ENCODE results near the gene CXorf51B. TPM values are rescaled to one million over a fixed set of nuclear protein-coding genes. Genes with fewer than 3 reads are reported as not detected.
"Not testable (repeated sequence)": the region's sequence is repeated elsewhere in the genome, so short reads cannot be mapped to it uniquely, and the experiment has no call there.

The CXorf51B gene
- total RNA-seq (2014; rRNA removed; shearing (Covaris generic)), result not detected in 2 replicates

DNA sequence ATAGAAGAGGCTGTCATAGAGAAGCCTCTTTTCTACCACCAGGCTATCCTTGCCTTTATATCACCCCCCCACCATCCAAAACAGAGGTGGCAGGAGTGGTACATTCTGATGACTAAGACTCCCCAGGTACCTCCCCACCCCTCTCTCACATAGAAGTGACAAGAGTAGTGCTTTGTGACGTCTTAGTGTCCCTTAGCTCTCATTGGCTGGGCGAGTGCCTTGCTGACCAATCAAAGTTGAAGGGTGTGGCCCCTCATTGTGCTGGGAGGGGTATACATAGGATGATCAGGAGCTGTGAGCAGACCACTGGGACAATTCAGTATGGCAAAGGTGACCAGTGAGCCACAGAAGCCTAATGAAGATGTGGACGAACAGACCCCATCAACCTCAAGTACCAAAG is at the start of gene CXorf51B:
Gene CXorf51B, plus strand, starts transcription at position 301 of the 400 bp plus-strand sequence. Its CDS starts 21 bp downstream, at position 322.
- DNase-seq; H3K4me3 ChIP-seq; H3K27ac ChIP-seq; H3K27me3 ChIP-seq; H3K4me1 ChIP-seq; H3K36me3 ChIP-seq; H3K9me3 ChIP-seq (replicated peaks): not testable (repeated sequence)

- not testable (repeated sequence) for H3K4me1 ChIP-seq; H3K27ac ChIP-seq; H3K9me3 ChIP-seq (replicated peaks); DNase-seq; H3K4me3 ChIP-seq; H3K27me3 ChIP-seq; H3K36me3 ChIP-seq
Observed at GRCh38 chrX:146814644-146815043, 5.1 kb downstream of the CXorf51B start, which contains the start of gene CXorf51A. TSS of gene CXorf51A (minus strand) at chrX:146814744. CDS start at chrX:146814723, 21 bp downstream.

GRCh38 chrX:146831994-146832393 is 22.4 kb downstream of the CXorf51B start:
- Histone ChIP-seq H3K4me3 (no peak overlapping the region), H3K27me3 (no peaks in the 10 kb centered on the region), H3K9me3 (replicated peaks) (no peaks in the 10 kb centered on the region), H3K36me3 (no peaks in the 10 kb centered on the region), H3K4me1 (no peaks in the 10 kb centered on the region), H3K27ac (no peak overlapping the region)
- no peak for DNase-seq

DNA sequence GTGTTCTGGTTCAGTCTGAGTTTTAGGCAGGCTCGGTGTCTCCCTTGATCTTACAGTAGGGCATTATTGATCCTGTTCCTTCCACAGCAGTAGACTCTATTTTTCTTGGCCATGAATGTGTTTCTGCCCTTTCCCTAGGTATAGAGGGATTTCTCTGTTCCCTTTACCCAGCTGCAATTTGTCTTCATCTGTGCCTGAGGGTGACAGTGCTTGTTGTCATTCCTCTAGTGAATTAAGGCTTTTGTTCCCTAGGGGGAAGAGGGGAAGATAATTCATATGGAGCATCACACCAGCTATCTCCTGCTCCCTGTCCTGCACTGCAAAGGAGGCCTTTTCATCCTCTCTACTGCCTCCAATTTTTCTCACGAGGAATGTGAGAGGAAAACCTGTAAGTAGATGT is 44.7 kb downstream of the CXorf51B start:
- Histone ChIP-seq H3K9me3 (replicated peaks) (no peaks in the 10 kb centered on the region), H3K27ac (no peak overlapping the region), H3K27me3 (no peaks in the 10 kb centered on the region), H3K36me3 (no peaks in the 10 kb centered on the region), H3K4me3 (no peak overlapping the region), H3K4me1 (no peaks in the 10 kb centered on the region)
- DNase-seq, result no peak

Other genes starting within 250 kb of the CXorf51B start
- not detected in 2 replicates for gene CXorf51A, start 5.0 kb downstream of the CXorf51B start, total RNA-seq (2014; rRNA removed; shearing (Covaris generic))